Transverse colon (tissue), 4 donors: ENCODE results near the gene CEP76.
"Not testable (repeated sequence)": the region's sequence is repeated elsewhere in the genome, so short reads cannot be mapped to it uniquely, and the experiment has no call there.

ENCODE experiments used
- CTCF ChIP-seq, 5 experiments: fragments of 200-600 bp in 3 of 5; fragments of 450-650 bp in 2 of 5; sonication (generic) in 3 of 5; IDR thresholded peaks; 1 replicate in 2 of 5; 2 replicates in 3 of 5; pipeline ENCODE4 v1.5.1; 2016 to 2017; ENCODE audit warnings: antibody characterized with exemption in 5 of 5, inconsistent platforms in 3 of 5, mild to moderate bottlenecking in 2 of 5, moderate library complexity in 1 of 5
- EP300 ChIP-seq: sonication (generic); formaldehyde crosslinking; IDR thresholded peaks from one replicate; pipeline ENCODE4 v1.6.1; 2017; ENCODE audit warnings: antibody characterized with exemption, low read depth
- POLR2A ChIP-seq: fragments of 450-650 bp; IDR thresholded peaks from one replicate; pipeline ENCODE4 v1.6.1; 2016; ENCODE audit warnings: antibody characterized with exemption, mild to moderate bottlenecking, moderate library complexity
- POLR2AphosphoS5 ChIP-seq, 3 donors: sonication (generic); formaldehyde crosslinking; IDR thresholded peaks; one replicate each; pipeline ENCODE4 v1.6.1; 2016; ENCODE audit warnings: antibody characterized with exemption in 3 of 3

- TF ChIP-seq EP300; CTCF (IDR thresholded peaks at IDR 0.05); POLR2A; POLR2AphosphoS5 (IDR thresholded peaks at IDR 0.05): not testable (repeated sequence)
These were observed 58.8 kb downstream of the CEP76 start for GRCh38 chr18:12643756-12644155.
